IMR-90 (cell line): ENCODE measurements around the gene SCN8A.

ENCODE experiments used
- CEBPB ChIP-seq: IDR thresholded peaks from 2 replicates; pipeline ENCODE4 v1.6.1; 2012; ENCODE audit warnings: low read depth, low read length, improper control_type of control experiment
- CTCF ChIP-seq: conservative IDR thresholded peaks from 2 replicates; pipeline ENCODE4 v1.5.1; 2012; ENCODE audit warnings: mild to moderate bottlenecking, low read depth, low read length, improper control_type of control experiment
- NFE2L2 ChIP-seq: fragments of 150-350 bp; IDR thresholded peaks from 2 replicates; pipeline ENCODE4 v1.6.1; 2016; ENCODE audit warnings: low read depth, mild to moderate bottlenecking, low read length
- POLR2A ChIP-seq: IDR thresholded peaks from 2 replicates; pipeline ENCODE4 v1.6.1; 2012; ENCODE audit warnings: mild to moderate bottlenecking, low read depth, low read length
- RFX5 ChIP-seq: IDR thresholded peaks from 2 replicates; pipeline ENCODE4 v1.8.0; 2012; ENCODE audit warnings: low read depth, mild to moderate bottlenecking, low read length, moderate library complexity
- SMC3 ChIP-seq: fragments of 150-350 bp; IDR thresholded peaks from 2 replicates; pipeline ENCODE4 v1.6.1; 2016; ENCODE audit warnings: low read depth, mild to moderate bottlenecking, antibody characterized with exemption, low read length, moderate library complexity

GRCh38 chr12:51593539-51593938 lies 2.5 kb downstream of the SCN8A start:
- no peak for TF ChIP-seq CTCF
- TF ChIP-seq RFX5: no peak
- no peak for TF ChIP-seq NFE2L2
- no peak for TF ChIP-seq CEBPB
- TF ChIP-seq POLR2A: no peak
- no peak for TF ChIP-seq SMC3
